ENCODE data around the gene ENC1. TPM values are rescaled to one million over a fixed set of nuclear protein-coding genes. Genes with fewer than 3 reads are reported as not detected.

Gene ENC1
- total RNA-seq, 1 experiment from 2014 or later, result 30.0 TPM

DNA sequence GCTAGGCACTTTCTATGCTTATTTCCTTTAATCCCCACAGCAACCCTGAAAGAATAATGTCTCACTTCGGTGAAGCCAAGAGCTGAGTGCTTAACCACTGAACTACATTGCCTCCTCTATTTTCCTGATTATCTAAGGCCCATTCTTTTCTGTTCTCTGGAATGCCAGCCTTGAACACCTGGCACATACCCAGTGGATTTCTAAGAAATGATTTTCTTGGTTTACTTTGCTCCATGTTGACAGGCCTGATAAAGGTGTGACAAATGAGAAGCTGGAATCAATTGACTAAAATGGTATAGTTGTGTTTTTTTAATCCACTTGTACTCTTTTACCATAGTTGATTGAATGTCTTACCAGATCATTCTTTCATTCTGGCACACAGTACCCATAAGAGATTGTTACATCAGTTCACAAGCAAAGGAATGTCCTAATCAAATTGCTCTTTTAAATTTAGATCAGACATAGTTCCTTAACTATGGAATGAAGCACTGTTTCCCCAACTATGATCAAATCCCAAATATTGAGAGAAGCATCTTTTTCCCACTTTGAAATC lies 9.0 kb upstream of the ENC1 start:
- Histone ChIP-seq H3K27ac (ENCODE audit: low read depth, low read length) (no peak overlapping the region), H3K4me3 (replicated peaks in 1 of 2; ENCODE audit: low read depth in 1 of 2, low read length in 2 of 2) (no peak overlapping the region), H3K4me2 (ENCODE audit: low read length) (peak overlapping the region; percentile 57), H3K9me3 (ENCODE audit: control insufficient read depth in 1 of 2, insufficient read depth in 1 of 2, low read depth in 1 of 2, low read length in 2 of 2) (no peaks in the 10 kb centered on the region), H3K36me3 (ENCODE audit: control insufficient read depth in 1 of 2, insufficient read depth in 2 of 2, low read length in 2 of 2) (no peaks in the 10 kb centered on the region), H3K9me2 (ENCODE audit: insufficient read depth) (no peaks in the 10 kb centered on the region), H4K20me1 (ENCODE audit: insufficient read depth) (no peaks in the 10 kb centered on the region), H3K4me1 (ENCODE audit: control insufficient read depth in 1 of 2, insufficient read depth in 2 of 2, low read length in 2 of 2) (peaks cover 12 to 13% of the 10 kb centered on the region in 2 experiments; a peak in 3 of 4 replicates), H2AFZ (ENCODE audit: low read depth, low read length, poor library complexity, severe bottlenecking) (peak overlapping the region; percentile 96), H3K9ac (ENCODE audit: low read length) (no peak overlapping the region), H3K79me2 (ENCODE audit: insufficient read depth, low read length) (no peaks in the 10 kb centered on the region), H3K27me3 (ENCODE audit: insufficient read depth, low read length) (no peaks in the 10 kb centered on the region)
- intact Hi-C loops (cut with micrococcal nuclease), result loop anchor here (2.0 to 10.0 kb wide), 5 partner anchors 592 to 1059 kb away; no protein-coding TSS in a partner anchor
- DNase-seq (ENCODE audit: low read depth, low spot score) (no peak), ATAC-seq (no peak)
- ChIA-PET POLR2A (no interaction called here), CTCF (interaction anchor here (1.0 to 2.0 kb wide), 5 partner anchors 9 to 1058 kb away, joined by 3 to 18 read pairs (median 4); partner anchors contain the start of gene ENC1), RAD21 (ENCODE audit: low non-redundant PET in 1 of 2, low total read pairs in 2 of 2, uncharacterized antibody in 2 of 2, unreplicated experiment in 2 of 2) (interaction anchor here (0.5 to 1.0 kb wide), 5 partner anchors 20 to 747 kb away, joined by 3 to 4 read pairs (median 3); no protein-coding TSS in a partner anchor)
- TF ChIP-seq SIN3A (IDR thresholded peaks at IDR 0.05; ENCODE audit: low read depth), result no peak
- no peak for TF ChIP-seq SRF (IDR thresholded peaks at IDR 0.05; ENCODE audit: low read depth)
- BruUV-seq (replicated peaks), result no TSS peak

DNA sequence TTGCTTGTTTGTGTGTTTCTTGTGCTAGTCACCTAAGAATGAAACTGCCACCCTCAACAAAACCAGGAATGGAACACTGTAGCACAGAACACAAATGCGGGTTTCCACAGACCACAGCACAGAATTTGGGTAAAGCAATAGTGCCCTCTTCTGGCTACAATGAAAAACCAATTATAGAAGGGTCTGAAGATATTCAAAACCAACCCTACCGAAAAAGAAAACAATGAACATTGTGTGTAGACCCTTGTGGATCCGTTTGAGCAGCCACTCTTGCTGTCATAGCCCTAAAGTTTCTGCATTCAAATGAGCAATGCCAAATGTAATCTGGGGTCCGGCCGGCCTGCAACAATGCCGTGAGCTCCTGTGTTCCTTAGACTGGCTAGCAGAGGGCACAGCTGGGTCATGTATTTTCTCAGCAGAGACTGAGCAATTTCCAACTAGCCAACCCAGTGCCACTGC lies 8.3 kb upstream of the ENC1 start:
- ChIA-PET POLR2A (no interaction called here), CTCF (interaction anchor here (1.0 to 2.0 kb wide), 5 partner anchors 8 to 1058 kb away, joined by 3 to 18 read pairs (median 4); partner anchors contain the start of gene ENC1), RAD21 (ENCODE audit: low non-redundant PET in 1 of 2, low total read pairs in 2 of 2, uncharacterized antibody in 2 of 2, unreplicated experiment in 2 of 2) (interaction anchor here (0.6 to 1.0 kb wide), 4 partner anchors 615 to 746 kb away, joined by 3 to 4 read pairs (median 3); no protein-coding TSS in a partner anchor)
- no peaks in the 10 kb centered on the region for H4K20me1 ChIP-seq (ENCODE audit: insufficient read depth)
- H3K9me2 ChIP-seq (ENCODE audit: insufficient read depth), result no peaks in the 10 kb centered on the region
- H2AFZ ChIP-seq (ENCODE audit: low read depth, low read length, poor library complexity, severe bottlenecking), result peak overlapping the region; percentile 96
- no peaks in the 10 kb centered on the region for H3K27me3 ChIP-seq (ENCODE audit: insufficient read depth, low read length)
- ATAC-seq (peak; percentile 93), DNase-seq (ENCODE audit: low read depth, low spot score) (no peak)
- peak overlapping the region; percentile 57 for H3K4me2 ChIP-seq (ENCODE audit: low read length)
- no peak overlapping the region for H3K4me3 ChIP-seq (replicated peaks in 1 of 2; ENCODE audit: low read depth in 1 of 2, low read length in 2 of 2)
- peaks cover 12 to 14% of the 10 kb centered on the region in 2 experiments; a peak in 3 of 4 replicates for H3K4me1 ChIP-seq (ENCODE audit: control insufficient read depth in 1 of 2, insufficient read depth in 2 of 2, low read length in 2 of 2)
- TF ChIP-seq, protein P1, sequence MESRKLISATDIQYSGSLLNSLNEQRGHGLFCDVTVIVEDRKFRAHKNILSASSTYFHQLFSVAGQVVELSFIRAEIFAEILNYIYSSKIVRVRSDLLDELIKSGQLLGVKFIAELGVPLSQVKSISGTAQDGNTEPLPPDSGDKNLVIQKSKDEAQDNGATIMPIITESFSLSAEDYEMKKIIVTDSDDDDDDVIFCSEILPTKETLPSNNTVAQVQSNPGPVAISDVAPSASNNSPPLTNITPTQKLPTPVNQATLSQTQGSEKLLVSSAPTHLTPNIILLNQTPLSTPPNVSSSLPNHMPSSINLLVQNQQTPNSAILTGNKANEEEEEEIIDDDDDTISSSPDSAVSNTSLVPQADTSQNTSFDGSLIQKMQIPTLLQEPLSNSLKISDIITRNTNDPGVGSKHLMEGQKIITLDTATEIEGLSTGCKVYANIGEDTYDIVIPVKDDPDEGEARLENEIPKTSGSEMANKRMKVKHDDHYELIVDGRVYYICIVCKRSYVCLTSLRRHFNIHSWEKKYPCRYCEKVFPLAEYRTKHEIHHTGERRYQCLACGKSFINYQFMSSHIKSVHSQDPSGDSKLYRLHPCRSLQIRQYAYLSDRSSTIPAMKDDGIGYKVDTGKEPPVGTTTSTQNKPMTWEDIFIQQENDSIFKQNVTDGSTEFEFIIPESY (IDR thresholded peaks at IDR 0.05; ENCODE audit: extremely low read depth, insufficient replicate concordance, low read length), result no peak
- TF ChIP-seq ELF1 (IDR thresholded peaks at IDR 0.05; ENCODE audit: borderline replicate concordance, low read depth) (no peak), EZH2 (IDR thresholded peaks at IDR 0.05) (no peak), SIN3A (IDR thresholded peaks at IDR 0.05; ENCODE audit: low read depth) (no peak), FOSL1 (IDR thresholded peaks at IDR 0.05; ENCODE audit: low read depth) (no peak), RAD21 (IDR thresholded peaks at IDR 0.05; ENCODE audit: low read depth) (peak; percentile 95), CBX3 (IDR thresholded peaks at IDR 0.05; ENCODE audit: low read depth) (0 out of 2 replicates have a peak, but pooled peaks have one; percentile 34)
- TF ChIP-seq, protein P2, sequence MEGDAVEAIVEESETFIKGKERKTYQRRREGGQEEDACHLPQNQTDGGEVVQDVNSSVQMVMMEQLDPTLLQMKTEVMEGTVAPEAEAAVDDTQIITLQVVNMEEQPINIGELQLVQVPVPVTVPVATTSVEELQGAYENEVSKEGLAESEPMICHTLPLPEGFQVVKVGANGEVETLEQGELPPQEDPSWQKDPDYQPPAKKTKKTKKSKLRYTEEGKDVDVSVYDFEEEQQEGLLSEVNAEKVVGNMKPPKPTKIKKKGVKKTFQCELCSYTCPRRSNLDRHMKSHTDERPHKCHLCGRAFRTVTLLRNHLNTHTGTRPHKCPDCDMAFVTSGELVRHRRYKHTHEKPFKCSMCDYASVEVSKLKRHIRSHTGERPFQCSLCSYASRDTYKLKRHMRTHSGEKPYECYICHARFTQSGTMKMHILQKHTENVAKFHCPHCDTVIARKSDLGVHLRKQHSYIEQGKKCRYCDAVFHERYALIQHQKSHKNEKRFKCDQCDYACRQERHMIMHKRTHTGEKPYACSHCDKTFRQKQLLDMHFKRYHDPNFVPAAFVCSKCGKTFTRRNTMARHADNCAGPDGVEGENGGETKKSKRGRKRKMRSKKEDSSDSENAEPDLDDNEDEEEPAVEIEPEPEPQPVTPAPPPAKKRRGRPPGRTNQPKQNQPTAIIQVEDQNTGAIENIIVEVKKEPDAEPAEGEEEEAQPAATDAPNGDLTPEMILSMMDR (IDR thresholded peaks at IDR 0.05 in 2 of 3, conservative IDR thresholded peaks at IDR 0.05 in 1 of 3; ENCODE audit: borderline replicate concordance in 1 of 3, insufficient read depth in 1 of 3, low read depth in 2 of 3, low read length in 2 of 3), result peak; percentile 52 to 83 (median 83)
- no peak overlapping the region for H3K9ac ChIP-seq (ENCODE audit: low read length)
- intact Hi-C loops (cut with micrococcal nuclease), result loop anchor here (1.0 to 10.0 kb wide), 6 partner anchors 592 to 1058 kb away; no protein-coding TSS in a partner anchor
- no peaks in the 10 kb centered on the region for H3K36me3 ChIP-seq (ENCODE audit: control insufficient read depth in 1 of 2, insufficient read depth in 2 of 2, low read length in 2 of 2)
- H3K27ac ChIP-seq (ENCODE audit: low read depth, low read length), result no peak overlapping the region
- no peaks in the 10 kb centered on the region for H3K79me2 ChIP-seq (ENCODE audit: insufficient read depth, low read length)
- H3K9me3 ChIP-seq (ENCODE audit: control insufficient read depth in 1 of 2, insufficient read depth in 1 of 2, low read depth in 1 of 2, low read length in 2 of 2), result no peaks in the 10 kb centered on the region
- BruUV-seq (replicated peaks), result no TSS peak

All from HCT116 (cell line).